Endodermal cell (in vitro differentiated cells): ENCODE results near the gene SUSD5. TPM values are rescaled to one million over a fixed set of nuclear protein-coding genes. Genes with fewer than 3 reads are reported as not detected.
"Not testable (repeated sequence)": the region's sequence is repeated elsewhere in the genome, so short reads cannot be mapped to it uniquely, and the experiment has no call there.

Experiments used
- DNase-seq: peaks from one replicate; pipeline ENCODE4 v3.0.0-alpha.2; 2017
- H3K27ac ChIP-seq: 2 replicates; pipeline ENCODE4 v1.5.1; 2013; ENCODE audit warnings: mild to moderate bottlenecking, low read depth, low read length, moderate library complexity
- H3K27me3 ChIP-seq: 2 replicates; pipeline ENCODE4 v1.6.1; 2013; ENCODE audit warnings: mild to moderate bottlenecking, low read length, moderate library complexity; ENCODE audit not compliant: insufficient read depth, control insufficient read depth, poor library complexity, severe bottlenecking
- H3K36me3 ChIP-seq: 2 replicates; pipeline ENCODE4 v1.7.0; 2013; ENCODE audit warnings: mild to moderate bottlenecking, low read length, moderate library complexity; ENCODE audit not compliant: control insufficient read depth, insufficient read depth
- H3K4me1 ChIP-seq: one replicate; pipeline ENCODE4 v1.7.0; 2013; ENCODE audit warnings: low read length; ENCODE audit not compliant: control insufficient read depth, insufficient read depth
- H3K4me3 ChIP-seq: 2 replicates; pipeline ENCODE4 v1.5.1; 2013; ENCODE audit warnings: mild to moderate bottlenecking, low read length, moderate library complexity
- H3K9ac ChIP-seq: 2 replicates; pipeline ENCODE4 v1.6.1; 2013; ENCODE audit warnings: mild to moderate bottlenecking, low read length, moderate library complexity; ENCODE audit not compliant: poor library complexity, severe bottlenecking; ENCODE audit errors: extremely low read depth
- H3K9me3 ChIP-seq: 2 replicates; pipeline ENCODE4 v1.6.1; 2013; ENCODE audit warnings: mild to moderate bottlenecking, low read length, moderate library complexity; ENCODE audit not compliant: control insufficient read depth
- H3K27ac Mint-ChIP-seq: 2 replicates; pipeline ENCODE4 v1.8.0; 2020; ENCODE audit warnings: mixed read lengths
- H3K27me3 Mint-ChIP-seq: 2 replicates; pipeline ENCODE4 v1.8.0; 2021; ENCODE audit warnings: mild to moderate bottlenecking, mixed read lengths; ENCODE audit not compliant: insufficient read depth
- H3K36me3 Mint-ChIP-seq: 2 replicates; pipeline ENCODE4 v1.8.0; 2020; ENCODE audit warnings: low read depth, mixed read lengths
- H3K4me1 Mint-ChIP-seq: 2 replicates; pipeline ENCODE4 v1.8.0; 2020; ENCODE audit warnings: mixed read lengths
- H3K4me3 Mint-ChIP-seq: 2 replicates; pipeline ENCODE4 v1.8.0; 2020; ENCODE audit warnings: mild to moderate bottlenecking, moderate library complexity, mixed read lengths
- H3K9me3 Mint-ChIP-seq: 2 replicates; pipeline ENCODE4 v1.8.0; 2020; ENCODE audit warnings: mild to moderate bottlenecking, mixed read lengths
- CTCF ChIP-seq: fragments of 200-600 bp; sonication (generic); conservative IDR thresholded peaks from 2 replicates; pipeline ENCODE4 v1.5.0; 2021; ENCODE audit warnings: antibody characterized with exemption, mild to moderate bottlenecking
- WGBS, 2 experiments: methylation state at CpG; one replicate each; pipeline versions ENCODE4 v1.1.5 to v1.1.7; 2013; ENCODE audit warnings: missing lambda C conversion rate in 2 of 2, mixed read lengths in 1 of 2; ENCODE audit not compliant: insufficient coverage in 1 of 2, insufficient read length in 1 of 2; 5-methylcytosine and 5-hydroxymethylcytosine counted together
- total RNA-seq, 2 donors: library from RNA; stranded (reverse); fragmentation: NEBNext Ultra II Directional in 1 of 2; extraction: Animal tissue kit (Norgen Biotek cat#: 25700) in 1 of 2; gene quantifications; 2 replicates in 1 of 2; 3 replicates in 1 of 2; pipeline ENCODE4 v1.2.1, GENCODE V29; 2021

Gene SUSD5
- total RNA-seq, 2 donors from 2014 or later = 1.3 to 2.6 TPM

GRCh38 chr3:33187368-33187634, 31.3 kb downstream of the SUSD5 start:
- H3K4me3 Mint-ChIP-seq = no peak overlapping the region
- no peaks in the 10 kb centered on the region for H3K9me3 Mint-ChIP-seq
- H3K4me1 Mint-ChIP-seq = no peaks in the 10 kb centered on the region
- H3K36me3 Mint-ChIP-seq = no peaks in the 10 kb centered on the region
- no peak overlapping the region for H3K9ac ChIP-seq
- 92 to 100% methylated on average over 3 of the region's 3 CpGs for WGBS, 2 experiments
- H3K4me1 ChIP-seq = no peaks in the 10 kb centered on the region
- no peaks in the 10 kb centered on the region for H3K27me3 Mint-ChIP-seq
- H3K27ac Mint-ChIP-seq = no peak overlapping the region
- H3K27ac ChIP-seq = no peak overlapping the region
- no peak for TF ChIP-seq CTCF
- DNase-seq = no peak
- H3K27me3 ChIP-seq = no peaks in the 10 kb centered on the region
- H3K36me3 ChIP-seq = no peaks in the 10 kb centered on the region
- no peaks in the 10 kb centered on the region for H3K9me3 ChIP-seq
- H3K4me3 ChIP-seq = no peak overlapping the region

GRCh38 chr3:33186524-33187367, 31.9 kb downstream of the SUSD5 start:
- no peaks in the 10 kb centered on the region for H3K36me3 Mint-ChIP-seq
- H3K4me3 Mint-ChIP-seq = no peak overlapping the region
- H3K27ac Mint-ChIP-seq = no peak overlapping the region
- no peak overlapping the region for H3K27ac ChIP-seq
- H3K36me3 ChIP-seq = no peaks in the 10 kb centered on the region
- H3K4me3 ChIP-seq = no peak overlapping the region
- H3K9ac ChIP-seq = no peak overlapping the region
- DNase-seq = no peak
- H3K27me3 ChIP-seq = no peaks in the 10 kb centered on the region
- H3K4me1 ChIP-seq = no peaks in the 10 kb centered on the region
- no peaks in the 10 kb centered on the region for H3K27me3 Mint-ChIP-seq
- TF ChIP-seq CTCF = no peak
- H3K4me1 Mint-ChIP-seq = no peaks in the 10 kb centered on the region
- H3K9me3 ChIP-seq = no peaks in the 10 kb centered on the region
- WGBS, 2 experiments = 89 to 94% methylated on average over 4 to 13 of the region's 13 CpGs
- no peaks in the 10 kb centered on the region for H3K9me3 Mint-ChIP-seq

GRCh38 chr3:33184863-33185262, 33.7 kb downstream of the SUSD5 start:
- no peak overlapping the region for H3K27ac ChIP-seq
- Mint-ChIP-seq H3K36me3 (no peaks in the 10 kb centered on the region), H3K27ac (no peak overlapping the region), H3K4me1 (no peaks in the 10 kb centered on the region), H3K4me3 (no peak overlapping the region), H3K27me3 (no peaks in the 10 kb centered on the region), H3K9me3 (no peaks in the 10 kb centered on the region)
- H3K4me1 ChIP-seq = no peaks in the 10 kb centered on the region
- no peak for TF ChIP-seq CTCF
- H3K36me3 ChIP-seq = no peaks in the 10 kb centered on the region
- H3K27me3 ChIP-seq = no peaks in the 10 kb centered on the region
- 87 to 95% methylated on average over 2 of the region's 2 CpGs for WGBS, 2 experiments
- no peak overlapping the region for H3K4me3 ChIP-seq
- H3K9ac ChIP-seq = no peak overlapping the region
- no peak for DNase-seq
- H3K9me3 ChIP-seq = no peaks in the 10 kb centered on the region

GRCh38 chr3:33181641-33182040, 37.0 kb downstream of the SUSD5 start:
- H3K27me3 ChIP-seq, H3K4me1 ChIP-seq, H3K27ac Mint-ChIP-seq, H3K4me1 Mint-ChIP-seq, H3K4me3 Mint-ChIP-seq, H3K4me3 ChIP-seq, H3K9ac ChIP-seq, H3K9me3 ChIP-seq, DNase-seq, H3K36me3 ChIP-seq, H3K27ac ChIP-seq, H3K27me3 Mint-ChIP-seq, H3K36me3 Mint-ChIP-seq: not testable (repeated sequence)
- 92% methylated on average over 1 of the region's 1 CpG; no CpG with 5 or more reads in 1 of the 2 experiments for WGBS, 2 experiments
- peaks cover 12% of the 10 kb centered on the region for H3K9me3 Mint-ChIP-seq
